ENCODE measurements around the gene COPS7B. TPM values are rescaled to one million over a fixed set of nuclear protein-coding genes. Genes with fewer than 3 reads are reported as not detected.

The COPS7B gene
- 18.6 and 31.2 TPM in 2 replicates for total RNA-seq

GRCh38 chr2:231786177-231786916 lies at the start of gene COPS7B:
COPS7B (plus strand) TSS chr2:231786445; CDS start chr2:231788571, 2,126 bp downstream.

GRCh38 chr2:231780909-231781797 lies 5.1 kb upstream of the COPS7B start, which contains the start of gene PDE6D:
PDE6D (minus strand) TSS chr2:231781282; CDS start chr2:231781114, 168 bp downstream.

Small RNA genes lying within 50 kb of the gene (small RNA-seq; reads per million reads assigned to genes)
- not detected for gene AC073476.4 (ENCODE audit: low replicate concordance)

Other genes starting within 250 kb of the COPS7B start
- gene TEX44, start 193.6 kb upstream of the COPS7B start, total RNA-seq, result not detected in 2 replicates
- gene PTMA, start 77.9 kb upstream of the COPS7B start, total RNA-seq, result 668 and 1,085 TPM in 2 replicates
- 9.0 and 16.8 TPM in 2 replicates for gene PDE6D, start 5.2 kb upstream of the COPS7B start, total RNA-seq
- gene NPPC, start 140.0 kb downstream of the COPS7B start, total RNA-seq, result 0.86 TPM in 1 of 2 replicates, not detected in the other
- gene DIS3L2, start 175.3 kb downstream of the COPS7B start, total RNA-seq, result 37.9 and 38.5 TPM in 2 replicates